HepG2 (cell line): Measurements from ENCODE around the gene DNAJC28. TPM values are rescaled to one million over a fixed set of nuclear protein-coding genes. Genes with fewer than 3 reads are reported as not detected.

Experiments
- CERS6 ChIP-seq: sonication (generic); formaldehyde crosslinking; IDR thresholded peaks from 2 replicates; pipeline ENCODE4 v1.5.0; 2020; ENCODE audit warnings: missing genetic modification reagents
- ELF3 ChIP-seq: IDR thresholded peaks from 2 replicates; pipeline ENCODE4 v1.6.1; 2016; ENCODE audit warnings: missing genetic modification reagents, missing compliant biosample characterization
- GPN1 ChIP-seq: sonication (generic); formaldehyde crosslinking; IDR thresholded peaks from 2 replicates; pipeline ENCODE4 v1.5.1; 2020; ENCODE audit warnings: missing genetic modification reagents, borderline replicate concordance
- KDM2A ChIP-seq: sonication (generic); formaldehyde crosslinking; IDR thresholded peaks from 2 replicates; pipeline ENCODE4 v1.4.0; 2020; ENCODE audit warnings: low read depth, missing genetic modification reagents, borderline replicate concordance
- LRRFIP1 ChIP-seq: sonication (generic); formaldehyde crosslinking; conservative IDR thresholded peaks from 2 replicates; pipeline ENCODE4 v1.4.0; 2020; ENCODE audit warnings: missing genetic modification reagents
- MAF1 ChIP-seq: sonication (generic); formaldehyde crosslinking; IDR thresholded peaks from 2 replicates; pipeline ENCODE4 v1.5.0; 2020; ENCODE audit warnings: missing genetic modification reagents, borderline replicate concordance
- PAX8 ChIP-seq: sonication (generic); formaldehyde crosslinking; IDR thresholded peaks from 2 replicates; pipeline ENCODE4 v1.8.0; 2022; ENCODE audit warnings: mild to moderate bottlenecking, missing genetic modification reagents, borderline replicate concordance
- SMAD9 ChIP-seq: sonication (generic); formaldehyde crosslinking; IDR thresholded peaks from 2 replicates; pipeline ENCODE4 v1.5.1; 2020; ENCODE audit warnings: mild to moderate bottlenecking, missing genetic modification reagents
- SRY ChIP-seq: sonication (generic); formaldehyde crosslinking; IDR thresholded peaks from 2 replicates; pipeline ENCODE4 v1.8.0; 2022; ENCODE audit warnings: mild to moderate bottlenecking, missing genetic modification reagents
- TSC22D2 ChIP-seq: sonication (generic); formaldehyde crosslinking; IDR thresholded peaks from 2 replicates; pipeline ENCODE4 v1.5.1; 2020; ENCODE audit warnings: missing genetic modification reagents, mild to moderate bottlenecking, borderline replicate concordance
- ZBED4 ChIP-seq: sonication (generic); formaldehyde crosslinking; IDR thresholded peaks from 2 replicates; pipeline ENCODE4 v1.4.0; 2020; ENCODE audit warnings: missing genetic modification reagents, borderline replicate concordance
- ZBTB4 ChIP-seq: sonication (generic); formaldehyde crosslinking; IDR thresholded peaks from 2 replicates; pipeline ENCODE4 v1.4.0; 2020; ENCODE audit warnings: missing genetic modification reagents, mild to moderate bottlenecking, borderline replicate concordance
- ZC3H13 ChIP-seq: sonication (generic); formaldehyde crosslinking; IDR thresholded peaks from 2 replicates; pipeline ENCODE4 v1.8.1; 2023; ENCODE audit warnings: mild to moderate bottlenecking, missing genetic modification reagents, moderate library complexity
- ZNF251 ChIP-seq: sonication (generic); formaldehyde crosslinking; IDR thresholded peaks from 2 replicates; pipeline ENCODE4 v1.9.0; 2021; ENCODE audit warnings: mild to moderate bottlenecking, missing genetic modification reagents
- ZNF510 ChIP-seq: sonication (generic); formaldehyde crosslinking; IDR thresholded peaks from 2 replicates; pipeline ENCODE4 v1.4.0; 2020; ENCODE audit warnings: low read depth, mild to moderate bottlenecking, missing genetic modification reagents
- ZNF549 ChIP-seq: sonication (generic); formaldehyde crosslinking; IDR thresholded peaks from 2 replicates; pipeline ENCODE4 v1.5.0; 2020; ENCODE audit warnings: missing genetic modification reagents
- ZNF878 ChIP-seq: sonication (generic); formaldehyde crosslinking; IDR thresholded peaks from 2 replicates; pipeline ENCODE4 v1.8.1; 2023; ENCODE audit warnings: mild to moderate bottlenecking, missing genetic modification reagents, moderate library complexity
- polyA plus RNA-seq, 8 experiments: library from polyadenylated mRNA; depleted of rRNA in 3 of 8; stranded (reverse) in 7 of 8; unstranded in 1 of 8; fragments of >200 nt; fragmentation: Illumina TruSeq in 4 of 8; extraction: Trizol in 4 of 8; gene quantifications; 2 replicates each; pipeline versions ENCODE4 v1.2.1 to v1.2.3, GENCODE V29; 2011 to 2016; ENCODE audit warnings: low read depth in 4 of 8, missing spikeins in 1 of 8, mixed read lengths in 1 of 8; ENCODE audit not compliant: insufficient read depth in 1 of 8
- total RNA-seq, 5 experiments: library from RNA; depleted of rRNA; stranded (reverse); fragments of >200 nt; fragmentation: Illumina TruSeq; extraction: Trizol; gene quantifications; 2 replicates each; pipeline ENCODE4 v1.2.3, GENCODE V29; 2016; ENCODE audit warnings: low read depth in 1 of 5

Gene DNAJC28
- total and polyA plus RNA-seq, 2 of the 13 experiments (the other 11 are each of a cell fraction or from before 2014, with no cell fraction given) = 1.5 to 3.3 TPM

GRCh38 chr21:33479679-33480480 lies 11.6 kb downstream of the DNAJC28 start, which contains the start of gene TMEM50B (continued):
- 0 out of 2 replicates have a peak, but pooled peaks have one; percentile 57 for TF ChIP-seq ZNF878
- peak; percentile 63 for TF ChIP-seq ZC3H13
- no peak; the same call in 1 of the 2 replicates for TF ChIP-seq MAF1 (CRISPR knock-in tag)
- no peak for TF ChIP-seq SRY (CRISPR knock-in tag)
- peak; percentile 42; the same call in 1 of the 2 replicates for TF ChIP-seq GPN1 (CRISPR knock-in tag)
- peak; percentile 91 for TF ChIP-seq KDM2A (CRISPR knock-in tag)
- TF ChIP-seq ZBED4 (CRISPR knock-in tag) = peak; percentile 96
- TF ChIP-seq TSC22D2 (CRISPR knock-in tag) = no peak
- no peak for TF ChIP-seq PAX8 (CRISPR knock-in tag)
- TF ChIP-seq ZNF510 (CRISPR knock-in tag) = no peak
- no peak for TF ChIP-seq ZNF549 (CRISPR knock-in tag)
- no peak for TF ChIP-seq ZNF251
- no peak for TF ChIP-seq LRRFIP1
- TF ChIP-seq ZBTB4 = no peak
- no peak for TF ChIP-seq CERS6 (CRISPR knock-in tag)
- no peak for TF ChIP-seq SMAD9
- peak; percentile 18; the same call in 1 of the 2 replicates for TF ChIP-seq ELF3 (CRISPR knock-in tag)
